HepG2 (cell line): ENCODE measurements around the gene ZNF511. TPM values are rescaled to one million over a fixed set of nuclear protein-coding genes. Genes with fewer than 3 reads are reported as not detected.

Source experiments
- CBFB ChIP-seq: sonication (generic); formaldehyde crosslinking; IDR thresholded peaks from 2 replicates; pipeline ENCODE4 v1.4.0; 2020; ENCODE audit warnings: missing genetic modification reagents
- CENPX ChIP-seq: sonication (generic); formaldehyde crosslinking; IDR thresholded peaks from 2 replicates; pipeline ENCODE4 v1.9.0; 2021; ENCODE audit warnings: mild to moderate bottlenecking, missing genetic modification reagents, moderate library complexity
- ELK4 ChIP-seq: sonication (generic); formaldehyde crosslinking; IDR thresholded peaks from 2 replicates; pipeline ENCODE4 v1.9.0; 2021; ENCODE audit warnings: missing genetic modification reagents, borderline replicate concordance
- EP300 ChIP-seq, 3 experiments: sonication (generic) in 1 of 3; formaldehyde crosslinking in 1 of 3; IDR thresholded peaks; 2 replicates each; pipeline versions ENCODE4 v1.5.1 to v1.6.1; 2011 to 2020; ENCODE audit warnings: low read depth in 2 of 3, low read length in 2 of 3, borderline replicate concordance in 1 of 3, improper control_type of control experiment in 1 of 3, mild to moderate bottlenecking in 1 of 3, missing genetic modification reagents in 1 of 3, moderate library complexity in 1 of 3
- HMG20A ChIP-seq: IDR thresholded peaks from 2 replicates; pipeline ENCODE4 v1.6.1; 2016; ENCODE audit warnings: borderline replicate concordance
- SPEN ChIP-seq: sonication (generic); formaldehyde crosslinking; IDR thresholded peaks from 2 replicates; pipeline ENCODE4 v1.5.1; 2020; ENCODE audit warnings: low read depth, mild to moderate bottlenecking, missing genetic modification reagents
- TSC22D2 ChIP-seq: sonication (generic); formaldehyde crosslinking; IDR thresholded peaks from 2 replicates; pipeline ENCODE4 v1.5.1; 2020; ENCODE audit warnings: missing genetic modification reagents, mild to moderate bottlenecking, borderline replicate concordance
- ZBTB7B ChIP-seq: sonication (generic); formaldehyde crosslinking; IDR thresholded peaks from 2 replicates; pipeline ENCODE4 v1.4.0; 2020; ENCODE audit warnings: missing genetic modification reagents
- polyA plus RNA-seq, 8 experiments: library from polyadenylated mRNA; depleted of rRNA in 3 of 8; stranded (reverse) in 7 of 8; unstranded in 1 of 8; fragments of >200 nt; fragmentation: Illumina TruSeq in 4 of 8; extraction: Trizol in 4 of 8; gene quantifications; 2 replicates each; pipeline versions ENCODE4 v1.2.1 to v1.2.3, GENCODE V29; 2011 to 2016; ENCODE audit warnings: low read depth in 4 of 8, missing spikeins in 1 of 8, mixed read lengths in 1 of 8; ENCODE audit not compliant: insufficient read depth in 1 of 8
- total RNA-seq, 5 experiments: library from RNA; depleted of rRNA; stranded (reverse); fragments of >200 nt; fragmentation: Illumina TruSeq; extraction: Trizol; gene quantifications; 2 replicates each; pipeline ENCODE4 v1.2.3, GENCODE V29; 2016; ENCODE audit warnings: low read depth in 1 of 5
- TF ChIP-seq, protein P1 (sequence below): sonication (generic); IDR thresholded peaks from 2 replicates; pipeline ENCODE4 v1.6.1; 2016; ENCODE audit warnings: low read depth, borderline replicate concordance
- TF ChIP-seq, protein P2 (sequence below): IDR thresholded peaks from 2 replicates; pipeline ENCODE4 v1.6.1; 2012; ENCODE audit warnings: inconsistent platforms

The ZNF511 gene
- total and polyA plus RNA-seq, 2 of the 13 experiments (the other 11 are each of a cell fraction or from before 2014, with no cell fraction given) = 35.6 to 66.4 TPM

DNA sequence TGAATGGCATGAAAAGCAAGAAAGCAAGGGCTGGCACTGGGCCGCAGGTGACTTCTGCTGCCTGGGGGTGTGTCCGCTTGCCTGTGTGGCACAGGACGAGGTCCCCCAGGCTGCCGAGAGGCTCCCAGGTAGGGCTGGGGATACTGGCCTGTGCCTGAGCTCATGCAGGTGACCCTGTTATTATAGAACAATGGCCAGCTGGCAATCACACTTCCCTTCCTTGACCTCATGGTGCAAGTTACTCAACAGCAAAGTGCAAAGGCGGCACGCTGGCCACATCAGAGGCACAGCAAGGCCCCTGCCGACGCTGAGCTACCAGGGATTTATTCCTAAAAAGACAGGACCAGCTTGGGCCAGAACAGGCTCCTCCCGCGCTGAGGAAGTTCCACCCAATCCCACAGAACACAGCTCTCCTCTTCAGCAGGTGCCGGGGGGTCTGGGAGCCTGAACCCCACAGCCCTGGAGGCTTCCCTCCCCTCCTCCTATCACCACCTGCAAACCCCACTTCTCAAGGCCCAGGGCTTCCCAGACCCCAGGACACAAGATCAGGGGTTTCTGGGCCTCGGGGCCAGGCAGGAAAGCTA lies 30.6 kb upstream of the ZNF511 start (continued):
- TF ChIP-seq, protein P1, sequence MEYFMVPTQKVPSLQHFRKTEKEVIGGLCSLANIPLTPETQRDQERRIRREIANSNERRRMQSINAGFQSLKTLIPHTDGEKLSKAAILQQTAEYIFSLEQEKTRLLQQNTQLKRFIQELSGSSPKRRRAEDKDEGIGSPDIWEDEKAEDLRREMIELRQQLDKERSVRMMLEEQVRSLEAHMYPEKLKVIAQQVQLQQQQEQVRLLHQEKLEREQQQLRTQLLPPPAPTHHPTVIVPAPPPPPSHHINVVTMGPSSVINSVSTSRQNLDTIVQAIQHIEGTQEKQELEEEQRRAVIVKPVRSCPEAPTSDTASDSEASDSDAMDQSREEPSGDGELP = peak; percentile 86; the same call in 1 of the 2 replicates
- TF ChIP-seq ZBTB7B (CRISPR knock-in tag) = 0 out of 2 replicates have a peak, but pooled peaks have one; percentile 19
- TF ChIP-seq ELK4 = no peak
- TF ChIP-seq HMG20A (CRISPR knock-in tag) = peak; percentile 67; the same call in 1 of the 2 replicates
- no peak for TF ChIP-seq EP300 (IDR thresholded peaks at IDR 0.05; ENCODE audit: low read depth in 2 of 2, low read length in 2 of 2)
- TF ChIP-seq EP300 (CRISPR knock-in tag; IDR thresholded peaks at IDR 0.05; ENCODE audit: borderline replicate concordance) = 0 out of 2 replicates have a peak, but pooled peaks have one; percentile 19
- TF ChIP-seq, protein P2, sequence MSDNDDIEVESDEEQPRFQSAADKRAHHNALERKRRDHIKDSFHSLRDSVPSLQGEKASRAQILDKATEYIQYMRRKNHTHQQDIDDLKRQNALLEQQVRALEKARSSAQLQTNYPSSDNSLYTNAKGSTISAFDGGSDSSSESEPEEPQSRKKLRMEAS = peak; percentile 69
- no peak for TF ChIP-seq CENPX (CRISPR knock-in tag)
- no peak for TF ChIP-seq TSC22D2
- TF ChIP-seq CBFB = peak; percentile 87
- TF ChIP-seq SPEN (CRISPR knock-in tag) = no peak
- TF ChIP-seq, all 625 proteins: peak for 47
